H1 (cell line): ENCODE results near the gene NEK4. TPM values are rescaled to one million over a fixed set of nuclear protein-coding genes. Genes with fewer than 3 reads are reported as not detected.

Experiments
- CTCF ChIA-PET: fragments of 300-600 bp; sonication (Branson Sonifier 250); formaldehyde crosslinking; loops from one replicate; lab custom pipeline; 2021; ENCODE audit not compliant: partially characterized antibody; lab: Charles Lee
- POLR2A ChIA-PET: fragments of 300-600 bp; sonication (Branson Sonifier 250); formaldehyde crosslinking; loops from one replicate; lab custom pipeline; 2021; ENCODE audit warnings: inconsistent platforms; ENCODE audit not compliant: partially characterized antibody; lab: Charles Lee
- DNase-seq, 2 experiments: peaks; one replicate each; pipeline versions ENCODE4 v3.0.0 to v3.0.0-alpha.2; 2010 to 2022; ENCODE audit warnings: low spot score in 2 of 2, low read depth in 1 of 2, mixed read lengths in 1 of 2
- FAIRE-seq: peaks from 2 replicates; lab custom pipeline; 2011; peaks lifted over from hg19 to GRCh38; lab: Jason Lieb, UNC
- H2AFZ ChIP-seq: 2 replicates; pipeline ENCODE4 v1.8.1; 2012; ENCODE audit warnings: low read length, inconsistent platforms
- H2AK5ac ChIP-seq: 2 replicates; pipeline ENCODE4 v1.6.1; 2013; ENCODE audit warnings: low read depth, low read length
- H2BK120ac ChIP-seq: replicated peaks from 2 replicates; pipeline ENCODE3; 2013; ENCODE audit warnings: low read depth, low read length, inconsistent platforms
- H2BK12ac ChIP-seq: 2 replicates; pipeline ENCODE4 v1.6.1; 2013; ENCODE audit warnings: low read depth, low read length
- H2BK15ac ChIP-seq: 2 replicates; pipeline ENCODE4 v1.6.1; 2013; ENCODE audit warnings: low read length
- H2BK20ac ChIP-seq: 2 replicates; pipeline ENCODE4 v1.6.1; 2013; ENCODE audit warnings: low read length
- H2BK5ac ChIP-seq: 2 replicates; pipeline ENCODE4 v1.6.1; 2013; ENCODE audit warnings: low read depth, low read length
- H3K14ac ChIP-seq: 2 replicates; pipeline ENCODE4 v1.6.1; 2013; ENCODE audit warnings: inconsistent platforms; ENCODE audit not compliant: insufficient read length
- H3K18ac ChIP-seq: 2 replicates; pipeline ENCODE4 v1.6.1; 2013; ENCODE audit warnings: low read length; ENCODE audit errors: extremely low read depth
- H3K23ac ChIP-seq: 2 replicates; pipeline ENCODE4 v1.6.1; 2013; ENCODE audit warnings: inconsistent platforms; ENCODE audit not compliant: insufficient read length
- H3K23me2 ChIP-seq: 2 replicates; pipeline ENCODE4 v1.6.1; 2013; ENCODE audit warnings: low read depth, low read length
- H3K27ac ChIP-seq: 2 replicates; pipeline ENCODE4 v1.6.1; 2011; ENCODE audit warnings: low read depth, low read length, inconsistent platforms
- H3K27me3 ChIP-seq, 4 experiments: replicated peaks in 1 of 4; 1 replicate in 1 of 4; 2 replicates in 3 of 4; pipeline versions ENCODE4 v1.6.1 to v1.8.1; 2011 to 2013; ENCODE audit warnings: low read length in 3 of 4, mild to moderate bottlenecking in 3 of 4, inconsistent platforms in 2 of 4, mixed read lengths in 2 of 4, moderate library complexity in 1 of 4; ENCODE audit not compliant: control insufficient read depth in 3 of 4, insufficient read depth in 3 of 4; ENCODE audit errors: extremely low read depth in 1 of 4
- H3K36me3 ChIP-seq, 4 experiments: 2 replicates each; pipeline versions ENCODE4 v1.6.1 to v1.8.1; 2011 to 2013; ENCODE audit warnings: mild to moderate bottlenecking in 4 of 4, low read length in 3 of 4, moderate library complexity in 2 of 4, control low read depth in 1 of 4, inconsistent platforms in 1 of 4; ENCODE audit not compliant: insufficient read depth in 4 of 4, control insufficient read depth in 2 of 4
- H3K4ac ChIP-seq: replicated peaks from 2 replicates; pipeline ENCODE3; 2013; ENCODE audit warnings: low read length, low read depth, mixed read lengths, inconsistent platforms; ENCODE audit not compliant: insufficient read length
- H3K4me1 ChIP-seq, 4 experiments: replicated peaks in 1 of 4; 1 replicate in 1 of 4; 2 replicates in 3 of 4; pipeline versions ENCODE4 v1.6.1 to v1.8.1; 2011 to 2013; ENCODE audit warnings: low read length in 3 of 4, inconsistent platforms in 2 of 4, mixed read lengths in 1 of 4; ENCODE audit not compliant: insufficient read depth in 4 of 4, control insufficient read depth in 3 of 4
- H3K4me2 ChIP-seq, 2 experiments: 2 replicates each; pipeline versions ENCODE4 v1.6.1 to v1.8.1; 2011 to 2013; ENCODE audit warnings: low read depth in 2 of 2, low read length in 2 of 2, control low read depth in 1 of 2, inconsistent platforms in 1 of 2, mild to moderate bottlenecking in 1 of 2; ENCODE audit not compliant: insufficient read depth in 1 of 2
- H3K4me3 ChIP-seq, 4 experiments: fragments of 200-600, 300-600 bp in 1 of 4; sonication (generic), shearing (Covaris generic), sonication (Bioruptor Twin) in 1 of 4; 2 replicates each; pipeline versions ENCODE4 v1.5.1 to v1.8.1; 2011 to 2016; ENCODE audit warnings: low read length in 4 of 4, low read depth in 3 of 4, control low read depth in 2 of 4, inconsistent platforms in 2 of 4, mild to moderate bottlenecking in 2 of 4, mixed read lengths in 1 of 4, moderate library complexity in 1 of 4; ENCODE audit not compliant: insufficient read depth in 2 of 4; ENCODE audit errors: extremely low read depth in 1 of 4
- H3K56ac ChIP-seq: replicated peaks from 2 replicates; pipeline ENCODE3; 2013; ENCODE audit warnings: low read depth, mild to moderate bottlenecking, mixed read lengths, low read length, inconsistent platforms; ENCODE audit not compliant: insufficient read length
- H3K79me1 ChIP-seq: 2 replicates; pipeline ENCODE4 v1.6.1; 2013; ENCODE audit warnings: low read depth, low read length, control low read depth
- H3K79me2 ChIP-seq, 2 experiments: 2 replicates each; pipeline versions ENCODE4 v1.6.1 to v1.8.1; 2012 to 2013; ENCODE audit warnings: low read length in 2 of 2, mild to moderate bottlenecking in 2 of 2, inconsistent platforms in 1 of 2; ENCODE audit not compliant: insufficient read depth in 2 of 2, control insufficient read depth in 1 of 2
- H3K9ac ChIP-seq, 4 experiments: replicated peaks in 1 of 4; 1 replicate in 1 of 4; 2 replicates in 3 of 4; pipeline versions ENCODE4 v1.6.1 to v1.8.1; 2011 to 2013; ENCODE audit warnings: low read depth in 3 of 4, low read length in 3 of 4, control low read depth in 2 of 4, mild to moderate bottlenecking in 2 of 4, moderate library complexity in 2 of 4, inconsistent platforms in 1 of 4; ENCODE audit errors: extremely low read depth in 1 of 4
- H3K9me3 ChIP-seq, 2 experiments: 2 replicates each; pipeline versions ENCODE4 v1.6.1 to v1.8.1; 2012 to 2013; ENCODE audit warnings: mild to moderate bottlenecking in 2 of 2, moderate library complexity in 2 of 2, control low read depth in 1 of 2, inconsistent platforms in 1 of 2, low read depth in 1 of 2, low read length in 1 of 2, mixed read lengths in 1 of 2; ENCODE audit not compliant: insufficient read depth in 2 of 2
- H4K20me1 ChIP-seq, 2 experiments: replicated peaks in 1 of 2; 2 replicates each; pipeline versions ENCODE3 to v1.8.1; 2011 to 2013; ENCODE audit warnings: inconsistent platforms in 2 of 2, low read length in 2 of 2, mild to moderate bottlenecking in 1 of 2; ENCODE audit not compliant: insufficient read depth in 2 of 2, control insufficient read depth in 1 of 2
- H4K5ac ChIP-seq: 2 replicates; pipeline ENCODE4 v1.6.1; 2013; ENCODE audit warnings: low read length, low read depth, mixed read lengths, inconsistent platforms; ENCODE audit not compliant: insufficient read length
- H4K8ac ChIP-seq: 2 replicates; pipeline ENCODE4 v1.8.0; 2013; ENCODE audit warnings: mild to moderate bottlenecking, moderate library complexity, low read length, inconsistent platforms; ENCODE audit not compliant: insufficient read depth; ENCODE audit errors: extremely low read depth
- H4K91ac ChIP-seq: replicated peaks from 2 replicates; pipeline ENCODE3; 2013; ENCODE audit warnings: low read length, mixed read lengths, inconsistent platforms; ENCODE audit not compliant: insufficient read length
- SIX5 ChIP-seq: IDR thresholded peaks from 2 replicates; pipeline ENCODE4 v1.6.1; 2011; ENCODE audit warnings: mild to moderate bottlenecking, low read depth, low read length
- SRF ChIP-seq: IDR thresholded peaks from 2 replicates; pipeline ENCODE4 v1.6.1; 2011; ENCODE audit warnings: mild to moderate bottlenecking, low read depth, low read length, moderate library complexity
- polyA plus RNA-seq, 7 experiments: library from polyadenylated mRNA; depleted of rRNA in 3 of 7; stranded (reverse) in 5 of 7; unstranded in 2 of 7; fragments of >200 nt in 5 of 7; fragments of 200-250 nt in 2 of 7; gene quantifications; 1 replicate in 5 of 7; 2 replicates in 1 of 7; 4 replicates in 1 of 7; pipeline versions ENCODE4 v1.2.1 to v1.2.3, GENCODE V29; 2011 to 2013; ENCODE audit warnings: missing spikeins in 2 of 7, mixed read lengths in 2 of 7
- total RNA-seq: library from RNA; stranded (reverse); fragmentation: NEBNext Ultra II Directional; extraction: Animal tissue kit (Norgen Biotek cat#: 25700); gene quantifications from 2 replicates; pipeline ENCODE4 v1.2.1, GENCODE V29; 2021
- TF ChIP-seq, protein P1 (sequence below): IDR thresholded peaks from 2 replicates; pipeline ENCODE4 v1.6.1; 2011; ENCODE audit warnings: low read depth, mild to moderate bottlenecking, low read length; ENCODE audit not compliant: insufficient read depth

The NEK4 gene
- total and polyA plus RNA-seq, 2 of the 8 experiments (the other 6 are each of a cell fraction or from before 2014, with no cell fraction given) = 7.5 to 40.0 TPM

- H3K56ac ChIP-seq = no peak overlapping the region
- H2BK120ac ChIP-seq = no peak overlapping the region
- H3K4me2 ChIP-seq = no peak overlapping the region
- no peak overlapping the region for H2BK15ac ChIP-seq
- H2BK5ac ChIP-seq = no peak overlapping the region
- no peak overlapping the region for H2AFZ ChIP-seq
- no peak overlapping the region for H4K91ac ChIP-seq
- no peak overlapping the region for H3K18ac ChIP-seq
- H3K23ac ChIP-seq = no peak overlapping the region
- H2AK5ac ChIP-seq = no peak overlapping the region
- DNase-seq (no peak), FAIRE-seq (no peak)
- no peaks in the 10 kb centered on the region for H3K9me3 ChIP-seq
- H3K79me2 ChIP-seq = no peaks in the 10 kb centered on the region
- no peak overlapping the region for H3K27ac ChIP-seq
- no peak overlapping the region for H2BK20ac ChIP-seq
- no peak overlapping the region for H2BK12ac ChIP-seq
- ChIA-PET POLR2A (interaction anchor here (1.1 kb wide), 1 partner anchor 44 kb away, joined by 3 read pairs; no protein-coding TSS in a partner anchor), CTCF (interaction anchor here (0.9 kb wide), 1 partner anchor 11 kb away, joined by 3 read pairs; no protein-coding TSS in a partner anchor)
- H3K79me1 ChIP-seq = no peaks in the 10 kb centered on the region
- no peak overlapping the region for H3K9ac ChIP-seq
- H3K4ac ChIP-seq = no peak overlapping the region
- peaks cover 0 to 31% (median 21%) of the 10 kb centered on the region in 4 experiments; a peak in 5 of 8 replicates for H3K36me3 ChIP-seq
- no peak for TF ChIP-seq SRF
- TF ChIP-seq SIX5 = no peak
- TF ChIP-seq, protein P1, sequence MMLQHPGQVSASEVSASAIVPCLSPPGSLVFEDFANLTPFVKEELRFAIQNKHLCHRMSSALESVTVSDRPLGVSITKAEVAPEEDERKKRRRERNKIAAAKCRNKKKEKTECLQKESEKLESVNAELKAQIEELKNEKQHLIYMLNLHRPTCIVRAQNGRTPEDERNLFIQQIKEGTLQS = no peak
- H3K27me3 ChIP-seq = no peaks in the 10 kb centered on the region
- no peak overlapping the region for H3K4me3 ChIP-seq
- H4K8ac ChIP-seq = no peak overlapping the region
- no peaks in the 10 kb centered on the region for H3K4me1 ChIP-seq
- no peaks in the 10 kb centered on the region for H3K23me2 ChIP-seq
- no peak overlapping the region for H3K14ac ChIP-seq
- H4K20me1 ChIP-seq = no peaks in the 10 kb centered on the region
- no peak overlapping the region for H4K5ac ChIP-seq
These were observed 40.1 kb downstream of the NEK4 start for GRCh38 chr3:52730681-52731080.
